Raji (cell line): ENCODE measurements around the gene GLI1.

Experiments used
- POLR2A ChIP-seq: IDR thresholded peaks from 2 replicates; pipeline ENCODE4 v1.6.1; 2011; ENCODE audit warnings: low read depth, low read length, control low read depth; ENCODE audit not compliant: insufficient read depth

Gene GLI1

DNA sequence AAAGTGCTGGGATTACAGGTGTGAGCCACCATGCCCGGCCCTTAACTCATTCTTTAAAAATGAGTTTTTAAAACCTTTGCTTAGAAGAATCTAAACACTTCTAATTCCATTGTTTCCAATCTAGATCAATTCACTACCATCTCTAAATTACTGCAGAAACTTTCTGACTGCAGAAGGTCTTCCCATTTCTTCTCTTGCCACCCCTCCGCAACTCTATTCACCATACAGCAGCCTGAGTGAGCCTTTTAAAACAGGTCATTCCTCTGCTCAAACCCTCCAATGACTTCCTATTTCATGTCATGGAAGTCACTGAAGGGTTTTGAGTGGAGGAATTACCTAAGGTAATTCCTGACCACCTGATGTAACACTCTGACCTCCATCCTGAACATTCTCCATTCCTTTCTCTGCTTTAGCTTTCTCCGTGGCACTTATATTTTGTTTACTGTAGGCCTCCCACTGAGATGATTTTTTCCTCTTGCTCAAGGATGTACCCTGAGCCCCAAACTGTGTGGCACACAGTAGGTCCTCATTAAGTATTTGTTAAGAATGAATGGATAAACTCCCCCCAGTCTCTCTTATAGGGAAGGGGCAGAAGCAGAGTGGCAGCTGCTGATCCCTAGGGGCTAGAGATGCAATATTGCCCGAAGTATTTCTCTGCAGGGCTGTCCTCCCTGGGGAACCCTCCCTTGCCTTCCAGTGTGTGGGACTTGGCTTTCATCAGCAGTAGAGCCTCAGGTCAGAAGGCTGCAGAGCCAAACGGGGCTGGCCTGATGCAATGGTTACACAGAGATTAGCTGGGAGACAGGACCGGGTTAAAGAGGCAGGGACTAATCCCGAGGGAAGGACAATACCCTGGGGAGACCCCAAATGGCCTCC, 59.6 kb downstream of the GLI1 start:
- no peak for TF ChIP-seq POLR2A

DNA sequence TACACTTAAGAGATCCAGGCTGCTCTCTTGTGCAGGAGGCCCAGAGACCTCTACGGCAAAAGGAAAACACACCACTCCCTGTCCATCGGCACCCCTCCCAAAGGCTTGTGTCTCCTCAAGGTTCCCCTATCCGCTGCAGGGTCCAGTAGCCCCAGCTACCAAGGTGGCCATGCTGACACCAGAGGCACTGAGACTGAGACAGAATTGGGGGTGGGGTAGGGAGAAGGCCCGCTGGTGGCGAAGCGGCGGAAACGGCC, 60.1 kb downstream of the GLI1 start:
- TF ChIP-seq POLR2A, result no peak

DNA sequence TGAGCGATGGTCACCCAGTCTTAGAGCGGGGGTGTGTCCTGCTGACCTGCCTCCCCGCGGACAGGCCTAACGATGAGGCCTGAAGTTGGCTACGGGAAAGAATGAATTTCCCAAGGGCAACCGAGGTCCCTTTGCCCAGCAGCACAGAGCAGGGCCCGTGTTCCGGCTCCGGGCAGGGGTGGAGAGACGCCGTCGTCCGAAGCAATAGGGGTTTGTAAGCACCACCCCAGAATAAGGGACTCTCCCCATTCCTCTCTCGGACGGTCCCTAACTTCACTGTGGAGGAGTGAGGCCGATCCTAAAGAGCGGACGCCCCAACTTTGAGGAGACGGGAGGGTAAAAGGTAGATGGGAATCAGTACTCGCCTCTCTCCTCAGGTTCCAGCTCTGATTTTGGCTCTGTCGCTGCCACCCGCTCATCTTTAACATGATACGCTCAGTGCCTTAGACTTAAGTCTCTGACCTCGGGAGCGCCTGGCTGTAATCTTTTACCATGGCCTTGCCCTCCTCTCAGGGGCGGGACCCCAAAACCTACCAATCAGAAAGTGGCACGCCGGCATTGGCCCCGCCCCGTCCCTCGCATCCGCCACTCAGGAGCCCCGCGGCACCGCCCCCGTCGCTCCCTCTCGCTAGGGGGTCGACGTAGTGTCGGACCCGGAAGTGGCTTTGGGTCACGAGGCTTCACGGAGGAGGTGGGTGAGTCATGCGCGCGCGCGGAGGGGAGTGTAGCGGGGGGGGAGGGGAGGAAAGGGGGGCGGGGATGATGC, 60.7 kb downstream of the GLI1 start, which contains the start of gene DDIT3:
TSS of gene DDIT3 (minus strand) at position 462 of the 766 bp plus-strand sequence. CDS start 3,108 bp downstream, outside the sequence.
- peak; percentile 99 for TF ChIP-seq POLR2A

DNA sequence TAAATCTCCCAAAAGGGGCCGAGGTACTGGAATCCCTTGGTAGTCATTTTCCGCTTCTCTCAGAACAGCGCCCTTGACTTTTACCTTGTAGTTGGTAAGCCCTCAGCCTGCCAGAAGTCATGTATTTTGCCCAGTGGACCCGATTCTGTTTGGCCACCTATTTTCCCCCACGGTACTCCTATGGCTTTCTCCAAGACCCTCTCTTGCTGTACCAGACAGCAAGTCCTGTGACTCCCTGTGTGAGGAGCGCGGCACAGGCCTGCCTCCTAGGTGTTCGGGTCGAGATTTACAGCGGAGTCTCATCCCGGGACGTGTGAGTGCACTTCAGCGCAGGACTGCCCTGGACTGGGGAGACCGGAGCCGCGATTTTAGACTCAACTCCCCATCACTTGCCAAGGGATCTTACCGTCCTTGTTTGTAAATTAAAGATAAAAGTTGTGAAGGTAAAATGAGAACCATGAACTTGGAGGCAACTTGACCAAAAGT, 62.0 kb downstream of the GLI1 start:
- no peak for TF ChIP-seq POLR2A
